ENCODE measurements around the gene KPTN. TPM values are rescaled to one million over a fixed set of nuclear protein-coding genes. Genes with fewer than 3 reads are reported as not detected.

KPTN gene
- total and polyA plus RNA-seq, 2 experiments from 2014 or later: 10.4 to 20.6 TPM

GRCh38 chr19:47511128-47511517 is 27.1 kb upstream of the KPTN start:
- TF ChIP-seq CTCF (IDR thresholded peaks at IDR 0.05; ENCODE audit: low read depth, low read length): no peak
- H3K36me3 ChIP-seq: no peaks in the 10 kb centered on the region
- no peaks in the 10 kb centered on the region for H3K4me1 ChIP-seq (ENCODE audit: low read depth)
- H3K9me3 ChIP-seq (ENCODE audit: low read depth): no peaks in the 10 kb centered on the region
- H3K27ac ChIP-seq: no peak overlapping the region
- no peak overlapping the region for H3K4me3 ChIP-seq
- DNase-seq (ENCODE audit: low read depth in 1 of 2, low spot score in 1 of 2): peak in 1 of 2 donors; percentile 52
- H3K27me3 ChIP-seq: no peaks in the 10 kb centered on the region

GRCh38 chr19:47510516-47511127 is 26.6 kb upstream of the KPTN start:
- Histone ChIP-seq H3K4me1 (ENCODE audit: low read depth) (no peaks in the 10 kb centered on the region), H3K4me3 (no peak overlapping the region), H3K9me3 (ENCODE audit: low read depth) (no peaks in the 10 kb centered on the region), H3K36me3 (no peaks in the 10 kb centered on the region), H3K27me3 (no peaks in the 10 kb centered on the region), H3K27ac (no peak overlapping the region)
- no peak for TF ChIP-seq CTCF (IDR thresholded peaks at IDR 0.05; ENCODE audit: low read depth, low read length)
- DNase-seq (ENCODE audit: low read depth in 1 of 2, low spot score in 1 of 2): no peak

GRCh38 chr19:47509973-47510372 is 26.0 kb upstream of the KPTN start:
- Histone ChIP-seq H3K9me3 (ENCODE audit: low read depth) (no peaks in the 10 kb centered on the region), H3K36me3 (no peaks in the 10 kb centered on the region), H3K4me3 (no peak overlapping the region), H3K27ac (no peak overlapping the region), H3K4me1 (ENCODE audit: low read depth) (no peaks in the 10 kb centered on the region), H3K27me3 (no peaks in the 10 kb centered on the region)
- no peak for DNase-seq (ENCODE audit: low read depth in 1 of 2, low spot score in 1 of 2)
- no peak for TF ChIP-seq CTCF (IDR thresholded peaks at IDR 0.05; ENCODE audit: low read depth, low read length)

GRCh38 chr19:47509170-47509847 is 25.3 kb upstream of the KPTN start:
- Histone ChIP-seq H3K4me3 (no peak overlapping the region), H3K4me1 (ENCODE audit: low read depth) (no peaks in the 10 kb centered on the region), H3K9me3 (ENCODE audit: low read depth) (no peaks in the 10 kb centered on the region), H3K27me3 (no peaks in the 10 kb centered on the region), H3K27ac (no peak overlapping the region), H3K36me3 (no peaks in the 10 kb centered on the region)
- TF ChIP-seq CTCF (IDR thresholded peaks at IDR 0.05; ENCODE audit: low read depth, low read length): no peak
- DNase-seq (ENCODE audit: low read depth in 1 of 2, low spot score in 1 of 2): no peak

- TF ChIP-seq CTCF (IDR thresholded peaks at IDR 0.05; ENCODE audit: low read depth, low read length): no peak
- Histone ChIP-seq H3K36me3 (no peaks in the 10 kb centered on the region), H3K4me3 (no peak overlapping the region), H3K27ac (no peak overlapping the region), H3K27me3 (no peaks in the 10 kb centered on the region), H3K9me3 (ENCODE audit: low read depth) (no peaks in the 10 kb centered on the region), H3K4me1 (ENCODE audit: low read depth) (no peaks in the 10 kb centered on the region)
- no peak for DNase-seq (ENCODE audit: low read depth in 1 of 2, low spot score in 1 of 2)
Observed at GRCh38 chr19:47508721-47509120, 24.7 kb upstream of the KPTN start.

Data from cardiac muscle cell (in vitro differentiated cells and primary cell).